Right lobe of liver (tissue), 6 donors: ENCODE data around the gene PITPNC1. TPM values are rescaled to one million over a fixed set of nuclear protein-coding genes. Genes with fewer than 3 reads are reported as not detected.
"Not testable (repeated sequence)": the region's sequence is repeated elsewhere in the genome, so short reads cannot be mapped to it uniquely, and the experiment has no call there.

Experiments used
- ATAC-seq, 4 donors: fragments of 200-7000 bp; cut with Tn5 transposase; one replicate each; pipeline ENCODE4 v1.9.1; 2020; ENCODE audit warnings: mild to moderate bottlenecking in 4 of 4, moderate library complexity in 4 of 4
- DNase-seq, 3 donors: peaks; one replicate each; pipeline ENCODE4 v3.0.0-alpha.2; 2020
- H3K27ac ChIP-seq, 3 donors: fragments of 200-600 bp; one replicate each; pipeline ENCODE4 v1.8.0; 2022
- H3K27me3 ChIP-seq, 2 donors: fragments of 200-600 bp; one replicate each; pipeline ENCODE4 v1.8.0; 2022
- H3K36me3 ChIP-seq, 4 donors: fragments of 200-600 bp; sonication (generic) in 1 of 4; one replicate each; pipeline versions ENCODE4 v1.5.1 to v1.8.0; 2017 to 2022; ENCODE audit warnings: control low read depth in 1 of 4
- H3K4me1 ChIP-seq, 4 donors: fragments of 200-600 bp; sonication (generic) in 1 of 4; one replicate each; pipeline versions ENCODE4 v1.5.1 to v1.8.0; 2017 to 2022; ENCODE audit warnings: control low read depth in 1 of 4
- H3K4me3 ChIP-seq, 3 donors: fragments of 200-600 bp; one replicate each; pipeline ENCODE4 v1.8.0; 2022
- H3K9me3 ChIP-seq, 4 donors: fragments of 200-600 bp; sonication (generic) in 1 of 4; one replicate each; pipeline versions ENCODE4 v1.5.1 to v1.8.0; 2017 to 2022; ENCODE audit warnings: control low read depth in 1 of 4
- POLR2A ChIP-seq: fragments of 450-650 bp; IDR thresholded peaks from one replicate; pipeline ENCODE4 v1.6.1; 2017; ENCODE audit warnings: antibody characterized with exemption, mild to moderate bottlenecking
- WGBS: methylation state at CpG from one replicate; pipeline ENCODE4 v1.1.6; 2018; ENCODE audit warnings: low coverage, low lambda C conversion rate; ENCODE audit not compliant: insufficient coverage; ENCODE audit errors: missing lambda C conversion rate; 5-methylcytosine and 5-hydroxymethylcytosine counted together
- intact Hi-C, 2 donors: fragments of 100-400 bp; cut with DNase I; formaldehyde crosslinking; loops; one replicate each; pipeline versions ENCODE4 v1.11.2 to v1.14.1; 2022
- total RNA-seq, 6 experiments: library from RNA; depleted of rRNA in 2 of 6; stranded (reverse); fragments of >200 nt in 2 of 6; fragmentation: NEBNext Ultra II Directional in 3 of 6; extraction: Animal tissue kit (Norgen Biotek cat#: 25700) in 3 of 6; gene quantifications; one replicate each; pipeline versions ENCODE4 v1.1.0 to v1.2.4, GENCODE V29; 2016 to 2023
- TF ChIP-seq, protein P1 (sequence below), 4 donors: fragments of 200-600 bp in 3 of 4; fragments of 450-650 bp in 1 of 4; IDR thresholded peaks; one replicate each; pipeline versions ENCODE4 v1.5.1 to v1.8.0; 2016 to 2022; ENCODE audit warnings: antibody characterized with exemption in 4 of 4, mild to moderate bottlenecking in 2 of 4
- donor health status: DM: no; HTN: yes; CAD: no.
- donor health status: DM: no; HTN: no; CAD: no.
- donor health status: DM: no; HTN: no; CAD: no.
- donor health status: DM: no; HTN: yes; CAD: no.
- donor health status: DM: no; HTN: yes; CAD: no.

The PITPNC1 gene
- total RNA-seq, 6 experiments from 2014 or later = 4.7 to 13.0 (median 7.4) TPM

GRCh38 chr17:67577429-67578141 lies 200.5 kb downstream of the PITPNC1 start:
- intact Hi-C loops = no loop called here
- Histone ChIP-seq H3K27me3 (no peaks in the 10 kb centered on the region), H3K36me3 (no peaks in the 10 kb centered on the region), H3K27ac (no peak overlapping the region), H3K4me3 (no peak overlapping the region), H3K4me1 (no peaks in the 10 kb centered on the region), H3K9me3 (no peaks in the 10 kb centered on the region)
- TF ChIP-seq POLR2A = no peak
- TF ChIP-seq, protein P1, sequence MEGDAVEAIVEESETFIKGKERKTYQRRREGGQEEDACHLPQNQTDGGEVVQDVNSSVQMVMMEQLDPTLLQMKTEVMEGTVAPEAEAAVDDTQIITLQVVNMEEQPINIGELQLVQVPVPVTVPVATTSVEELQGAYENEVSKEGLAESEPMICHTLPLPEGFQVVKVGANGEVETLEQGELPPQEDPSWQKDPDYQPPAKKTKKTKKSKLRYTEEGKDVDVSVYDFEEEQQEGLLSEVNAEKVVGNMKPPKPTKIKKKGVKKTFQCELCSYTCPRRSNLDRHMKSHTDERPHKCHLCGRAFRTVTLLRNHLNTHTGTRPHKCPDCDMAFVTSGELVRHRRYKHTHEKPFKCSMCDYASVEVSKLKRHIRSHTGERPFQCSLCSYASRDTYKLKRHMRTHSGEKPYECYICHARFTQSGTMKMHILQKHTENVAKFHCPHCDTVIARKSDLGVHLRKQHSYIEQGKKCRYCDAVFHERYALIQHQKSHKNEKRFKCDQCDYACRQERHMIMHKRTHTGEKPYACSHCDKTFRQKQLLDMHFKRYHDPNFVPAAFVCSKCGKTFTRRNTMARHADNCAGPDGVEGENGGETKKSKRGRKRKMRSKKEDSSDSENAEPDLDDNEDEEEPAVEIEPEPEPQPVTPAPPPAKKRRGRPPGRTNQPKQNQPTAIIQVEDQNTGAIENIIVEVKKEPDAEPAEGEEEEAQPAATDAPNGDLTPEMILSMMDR (IDR thresholded peaks at IDR 0.05) = no peak
- no peak for DNase-seq
- 83% methylated on average over 8 of the region's 8 CpGs for WGBS
- ATAC-seq = no peak

GRCh38 chr17:67578142-67578457 lies 201.0 kb downstream of the PITPNC1 start:
- H3K27me3 ChIP-seq = no peaks in the 10 kb centered on the region
- H3K27ac ChIP-seq = no peak overlapping the region
- TF ChIP-seq, protein P1 (IDR thresholded peaks at IDR 0.05) = no peak
- TF ChIP-seq POLR2A = no peak
- WGBS = 71% methylated on average over 1 of the region's 5 CpGs
- H3K4me3 ChIP-seq = no peak overlapping the region
- no peaks in the 10 kb centered on the region for H3K4me1 ChIP-seq
- DNase-seq = no peak
- H3K9me3 ChIP-seq = no peaks in the 10 kb centered on the region
- H3K36me3 ChIP-seq = no peaks in the 10 kb centered on the region
- intact Hi-C loops = no loop called here
- ATAC-seq = no peak

DNA sequence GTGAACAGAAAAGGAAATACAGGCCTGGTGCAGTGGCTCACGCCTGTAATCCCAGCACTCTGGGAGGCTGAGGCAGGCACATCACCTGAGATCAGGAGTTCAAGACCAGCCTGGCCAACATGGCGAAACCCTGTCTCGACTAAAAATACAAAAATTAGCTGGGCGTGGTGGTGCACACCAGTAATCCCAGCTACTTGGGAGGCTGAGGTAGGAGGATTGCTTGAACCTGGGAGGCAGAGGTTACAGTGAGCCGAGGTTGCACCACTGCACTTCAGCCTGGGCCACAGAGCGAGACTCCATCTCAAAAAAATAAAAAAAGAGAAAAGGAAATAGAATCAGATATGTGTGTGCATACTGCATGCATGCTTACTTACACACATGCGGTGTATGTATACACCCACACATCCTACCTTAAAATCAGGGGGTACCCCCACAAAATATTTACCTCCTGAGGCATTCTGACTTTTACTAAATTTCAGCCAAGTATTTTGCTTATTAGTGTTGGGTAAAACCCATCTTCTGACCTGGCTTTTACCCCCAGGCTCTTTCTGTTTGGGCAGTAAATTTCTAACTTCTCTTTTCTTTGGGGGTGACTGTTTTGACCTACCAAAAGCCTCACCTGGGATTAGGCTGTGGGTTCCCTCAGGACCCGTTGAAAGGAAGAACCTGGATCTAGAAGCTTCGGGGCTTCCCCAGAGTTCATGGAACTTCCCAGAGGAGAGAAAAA lies 201.8 kb downstream of the PITPNC1 start:
- H3K36me3 ChIP-seq, H3K4me3 ChIP-seq, ATAC-seq, H3K27me3 ChIP-seq, DNase-seq, H3K4me1 ChIP-seq, H3K9me3 ChIP-seq, H3K27ac ChIP-seq, intact Hi-C loops: not testable (repeated sequence)
- WGBS = 90% methylated on average over 7 of the region's 9 CpGs

DNA sequence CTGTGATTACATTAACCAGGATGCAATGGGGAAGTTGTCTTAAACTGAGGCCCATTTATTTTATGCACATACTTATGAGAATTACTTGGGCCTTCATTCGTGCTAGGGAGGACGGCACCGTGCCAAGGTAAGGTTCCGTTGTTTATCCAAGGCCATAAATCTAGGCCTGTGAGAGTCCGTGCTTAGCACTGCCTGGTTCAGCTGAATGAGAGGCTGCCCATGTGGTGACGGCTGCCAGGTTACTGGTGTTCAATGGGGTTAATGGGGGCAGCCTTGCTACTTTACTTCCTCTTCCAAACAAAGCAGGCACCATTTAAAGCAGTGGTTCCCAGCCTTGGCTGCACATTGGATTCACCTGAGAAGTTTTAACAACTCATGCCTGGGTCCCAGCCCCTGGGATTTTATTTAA lies 205.6 kb downstream of the PITPNC1 start:
- H3K27ac ChIP-seq = no peak overlapping the region
- no peaks in the 10 kb centered on the region for H3K4me1 ChIP-seq
- WGBS = 93% methylated on average over 4 of the region's 6 CpGs
- H3K9me3 ChIP-seq = no peaks in the 10 kb centered on the region
- ATAC-seq (peak in 1 of 4 donors; percentile 17), DNase-seq (no peak)
- no peak overlapping the region for H3K4me3 ChIP-seq
- no peaks in the 10 kb centered on the region for H3K27me3 ChIP-seq
- intact Hi-C loops = no loop called here
- no peaks in the 10 kb centered on the region for H3K36me3 ChIP-seq
- TF ChIP-seq, protein P1 (IDR thresholded peaks at IDR 0.05) = no peak

DNA sequence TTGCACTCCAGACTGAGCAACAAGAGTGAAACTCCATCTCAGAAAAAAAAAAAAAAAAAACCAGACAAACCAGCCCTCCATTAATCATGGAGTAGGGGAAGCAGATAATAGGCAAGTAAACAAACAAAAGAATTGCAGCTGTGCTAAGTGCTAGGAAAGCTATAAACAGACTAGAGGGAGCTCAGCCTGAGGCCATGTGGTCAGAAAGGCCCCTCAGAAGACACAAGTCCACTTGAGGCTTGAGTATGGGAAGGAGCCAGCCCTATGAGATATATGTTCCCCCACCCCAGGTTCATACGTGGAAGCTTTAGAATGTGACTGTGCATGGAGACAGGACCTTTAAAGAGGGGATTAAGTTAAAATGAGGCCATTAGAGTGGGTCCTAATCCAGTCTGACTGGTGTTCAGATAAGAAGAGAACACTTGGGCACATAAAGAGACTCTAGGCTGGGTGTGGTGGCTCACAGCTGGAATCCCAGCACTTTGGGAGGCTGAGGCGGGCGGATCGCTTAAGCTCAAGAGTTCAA lies 208.1 kb downstream of the PITPNC1 start:
- DNase-seq (no peak), ATAC-seq (no peak)
- WGBS = no CpG with 5 or more reads among the region's 4 CpGs
- Histone ChIP-seq H3K27me3 (no peaks in the 10 kb centered on the region), H3K4me1 (no peaks in the 10 kb centered on the region), H3K27ac (no peak overlapping the region), H3K9me3 (no peaks in the 10 kb centered on the region), H3K4me3 (no peak overlapping the region), H3K36me3 (no peaks in the 10 kb centered on the region)
- intact Hi-C loops = no loop called here
- TF ChIP-seq POLR2A = no peak
- TF ChIP-seq, protein P1 (IDR thresholded peaks at IDR 0.05) = no peak
